Measurements from ENCODE around the gene SRP68.

Gene SRP68

GRCh38 chr17:76017481-76018339 is 54.6 kb downstream of the SRP68 start:
- no peak for DNase-seq

- DNase-seq: no peak
Observed at GRCh38 chr17:76014925-76015261, 57.4 kb downstream of the SRP68 start.

GRCh38 chr17:76014100-76014924 is 58.0 kb downstream of the SRP68 start:
- DNase-seq: peak; percentile 78

- DNase-seq: no peak
Observed at GRCh38 chr17:76013377-76013932, 58.9 kb downstream of the SRP68 start.

GRCh38 chr17:76011951-76012350 is 60.4 kb downstream of the SRP68 start:
- no peak for DNase-seq

- no peak for DNase-seq
Observed at GRCh38 chr17:76009969-76010661, 62.2 kb downstream of the SRP68 start.

- DNase-seq: no peak
Observed at GRCh38 chr17:76009447-76009846, 62.9 kb downstream of the SRP68 start.

- DNase-seq: no peak
Observed at GRCh38 chr17:76008630-76009425, 63.5 kb downstream of the SRP68 start.

- no peak for DNase-seq
Observed at GRCh38 chr17:76008208-76008607, 64.1 kb downstream of the SRP68 start.

GRCh38 chr17:76007850-76008165 is 64.5 kb downstream of the SRP68 start:
- no peak for DNase-seq

GRCh38 chr17:76007131-76007849 is 65.0 kb downstream of the SRP68 start:
- no peak for DNase-seq

- peak; percentile 73 for DNase-seq
Observed at GRCh38 chr17:76005263-76006149, 66.8 kb downstream of the SRP68 start.

- DNase-seq: no peak
Observed at GRCh38 chr17:76004750-76005262, 67.5 kb downstream of the SRP68 start.

- no peak for DNase-seq
Observed at GRCh38 chr17:76003915-76004314, 68.4 kb downstream of the SRP68 start.

GRCh38 chr17:76002100-76002499 is 70.2 kb downstream of the SRP68 start:
- no peak for DNase-seq

GRCh38 chr17:76000755-76001521 is 71.4 kb downstream of the SRP68 start, which contains the start of gene CDK3:
CDK3 (plus strand) TSS chr17:76000855; CDS start chr17:76001426, 571 bp downstream.
- DNase-seq: no peak

- peak; percentile 69 for DNase-seq
Observed at GRCh38 chr17:76000016-76000754, 72.1 kb downstream of the SRP68 start.

- DNase-seq: no peak
Observed at GRCh38 chr17:75998327-75998795, 74.0 kb downstream of the SRP68 start.
